Transverse colon (tissue), 4 donors: ENCODE measurements around the gene MGMT.

Experiments
- CTCF ChIP-seq, 5 experiments: fragments of 200-600 bp in 3 of 5; fragments of 450-650 bp in 2 of 5; sonication (generic) in 3 of 5; IDR thresholded peaks; 1 replicate in 2 of 5; 2 replicates in 3 of 5; pipeline ENCODE4 v1.5.1; 2016 to 2017; ENCODE audit warnings: antibody characterized with exemption in 5 of 5, inconsistent platforms in 3 of 5, mild to moderate bottlenecking in 2 of 5, moderate library complexity in 1 of 5
- EP300 ChIP-seq: sonication (generic); formaldehyde crosslinking; IDR thresholded peaks from one replicate; pipeline ENCODE4 v1.6.1; 2017; ENCODE audit warnings: antibody characterized with exemption, low read depth
- POLR2A ChIP-seq: fragments of 450-650 bp; IDR thresholded peaks from one replicate; pipeline ENCODE4 v1.6.1; 2016; ENCODE audit warnings: antibody characterized with exemption, mild to moderate bottlenecking, moderate library complexity
- POLR2AphosphoS5 ChIP-seq, 3 donors: sonication (generic); formaldehyde crosslinking; IDR thresholded peaks; one replicate each; pipeline ENCODE4 v1.6.1; 2016; ENCODE audit warnings: antibody characterized with exemption in 3 of 3

DNA sequence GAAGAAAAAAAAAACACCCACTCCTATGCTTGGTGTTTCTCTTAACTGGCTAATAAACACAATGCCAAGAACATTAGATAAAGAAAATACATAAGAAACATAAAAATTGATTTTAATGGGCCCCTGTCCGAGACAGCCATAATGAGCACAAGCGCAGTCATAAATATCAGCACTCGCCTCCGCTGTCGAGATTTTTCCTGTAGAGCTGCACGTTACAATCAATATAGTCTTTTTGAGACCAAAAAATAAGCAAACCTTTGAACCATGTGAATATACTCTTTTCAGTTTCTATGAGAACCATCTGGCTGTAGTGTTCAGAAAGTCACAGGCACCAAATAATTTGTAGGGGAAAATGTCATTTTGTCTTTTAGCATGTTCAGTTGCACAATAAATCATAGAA is 70.1 kb downstream of the MGMT start:
- no peak for TF ChIP-seq CTCF (IDR thresholded peaks at IDR 0.05)
- TF ChIP-seq EP300: no peak
- no peak for TF ChIP-seq POLR2A
- no peak for TF ChIP-seq POLR2AphosphoS5 (IDR thresholded peaks at IDR 0.05)
